Endothelial cell of umbilical vein (primary cell): Measurements from ENCODE around the gene MT1M.

Experiments
- CTCF ChIP-seq, 2 donors: IDR thresholded peaks; 1 replicate in 1 of 2; 2 replicates in 1 of 2; pipeline ENCODE4 v1.5.1; 2011; ENCODE audit warnings: low read length in 2 of 2, mild to moderate bottlenecking in 2 of 2, moderate library complexity in 2 of 2, control low read depth in 1 of 2, inconsistent platforms in 1 of 2, low read depth in 1 of 2; ENCODE audit not compliant: insufficient read depth in 1 of 2; ENCODE audit errors: extremely low read depth in 1 of 2
- EZH2 ChIP-seq: IDR thresholded peaks from 2 replicates; pipeline ENCODE4 v1.6.1; 2012; ENCODE audit warnings: borderline replicate concordance, low read depth, mild to moderate bottlenecking, moderate library complexity, low read length, inconsistent platforms; ENCODE audit not compliant: severe bottlenecking
- GATA2 ChIP-seq: IDR thresholded peaks from 2 replicates; pipeline ENCODE4 v1.7.0; 2011; ENCODE audit warnings: low read depth, mild to moderate bottlenecking, moderate library complexity, mixed read lengths, low read length; ENCODE audit not compliant: insufficient read length, insufficient read depth
- JUN ChIP-seq: IDR thresholded peaks from 2 replicates; pipeline ENCODE4 v1.6.1; 2011; ENCODE audit warnings: borderline replicate concordance, low read depth; ENCODE audit not compliant: insufficient read length, insufficient read depth
- MAX ChIP-seq: IDR thresholded peaks from 2 replicates; pipeline ENCODE4 v1.6.1; 2011; ENCODE audit not compliant: insufficient read depth, insufficient read length
- POLR2A ChIP-seq: IDR thresholded peaks from 2 replicates; pipeline ENCODE4 v1.6.1; 2012; ENCODE audit warnings: low read depth, mild to moderate bottlenecking, control low read depth, low read length
- POLR2AphosphoS5 ChIP-seq: IDR thresholded peaks from 2 replicates; pipeline ENCODE4 v1.6.1; 2012; ENCODE audit warnings: low read depth, mild to moderate bottlenecking, control low read depth, low read length, moderate library complexity; ENCODE audit not compliant: insufficient read depth

- TF ChIP-seq JUN (peak; percentile 26), CTCF (IDR thresholded peaks at IDR 0.05; ENCODE audit: extremely low read depth in 1 of 2, insufficient read depth in 1 of 2, low read depth in 1 of 2, low read length in 2 of 2) (no peak), MAX (no peak), POLR2A (no peak), EZH2 (no peak), POLR2AphosphoS5 (no peak), GATA2 (no peak)
Measured at GRCh38 chr16:56606476-56607108, 25.9 kb upstream of the MT1M start.
